ENCODE data around the gene TPCN1. TPM values are rescaled to one million over a fixed set of nuclear protein-coding genes. Genes with fewer than 3 reads are reported as not detected.

Gene TPCN1
- total RNA-seq, 3 donors from 2014 or later (not counting 1 experiment from before 2014, with no cell fraction given): 7.2 to 21.4 (median 10.7) TPM

- peaks cover 40 to 41% of the 10 kb centered on the region in 2 donors for H3K4me1 Mint-ChIP-seq
- intact Hi-C loops (cut with micrococcal nuclease): no loop called here
- Histone ChIP-seq H3K4me3 (ENCODE audit: low read length) (peak overlapping the region; percentile 89), H3K9me3 (ENCODE audit: control insufficient read depth, insufficient read depth, low read length) (no peaks in the 10 kb centered on the region), H3K4me1 (ENCODE audit: control insufficient read depth, insufficient read depth, low read length) (peaks cover 29% of the 10 kb centered on the region), H3K27ac (ENCODE audit: low read length) (peak overlapping the region; percentile 95), H3K27me3 (ENCODE audit: control insufficient read depth, insufficient read depth, low read length) (no peaks in the 10 kb centered on the region), H3K36me3 (ENCODE audit: control insufficient read depth, insufficient read depth, low read length) (peaks cover 6% of the 10 kb centered on the region)
- TF ChIP-seq CTCF (IDR thresholded peaks at IDR 0.05): no peak
- H3K9me3 Mint-ChIP-seq: no peaks in the 10 kb centered on the region
- WGBS (ENCODE audit: insufficient coverage): 9% methylated on average over 11 of the region's 11 CpGs
- peak overlapping the region; percentile 87 to 94 for H3K27ac Mint-ChIP-seq
- ATAC-seq (no peak), DNase-seq (no peak)
- no peaks in the 10 kb centered on the region for H3K27me3 Mint-ChIP-seq (ENCODE audit: low read depth in 2 of 2)
- peak overlapping the region; percentile 96 for H3K4me3 Mint-ChIP-seq
- peaks cover 7% of the 10 kb centered on the region for H3K36me3 Mint-ChIP-seq
Observed at GRCh38 chr12:113186033-113186365, 35.3 kb upstream of the TPCN1 start.

GRCh38 chr12:113186666-113187325 lies 34.5 kb upstream of the TPCN1 start:
- WGBS (ENCODE audit: insufficient coverage): 89% methylated on average over 14 of the region's 16 CpGs
- H3K27ac ChIP-seq (ENCODE audit: low read length): no peak overlapping the region
- DNase-seq (no peak), ATAC-seq (no peak)
- Mint-ChIP-seq H3K4me3 (peak overlapping the region; percentile 96), H3K9me3 (no peaks in the 10 kb centered on the region), H3K27ac (peak overlapping the region; percentile 87 to 94), H3K4me1 (peaks cover 38 to 40% of the 10 kb centered on the region in 2 donors), H3K36me3 (peaks cover 7% of the 10 kb centered on the region), H3K27me3 (ENCODE audit: low read depth in 2 of 2) (no peaks in the 10 kb centered on the region)
- H3K27me3 ChIP-seq (ENCODE audit: control insufficient read depth, insufficient read depth, low read length): no peaks in the 10 kb centered on the region
- H3K4me1 ChIP-seq (ENCODE audit: control insufficient read depth, insufficient read depth, low read length): peaks cover 29% of the 10 kb centered on the region
- H3K4me3 ChIP-seq (ENCODE audit: low read length): no peak overlapping the region
- peaks cover 13% of the 10 kb centered on the region for H3K36me3 ChIP-seq (ENCODE audit: control insufficient read depth, insufficient read depth, low read length)
- no peaks in the 10 kb centered on the region for H3K9me3 ChIP-seq (ENCODE audit: control insufficient read depth, insufficient read depth, low read length)
- intact Hi-C loops (cut with micrococcal nuclease): no loop called here
- TF ChIP-seq CTCF (IDR thresholded peaks at IDR 0.05): no peak

DNA sequence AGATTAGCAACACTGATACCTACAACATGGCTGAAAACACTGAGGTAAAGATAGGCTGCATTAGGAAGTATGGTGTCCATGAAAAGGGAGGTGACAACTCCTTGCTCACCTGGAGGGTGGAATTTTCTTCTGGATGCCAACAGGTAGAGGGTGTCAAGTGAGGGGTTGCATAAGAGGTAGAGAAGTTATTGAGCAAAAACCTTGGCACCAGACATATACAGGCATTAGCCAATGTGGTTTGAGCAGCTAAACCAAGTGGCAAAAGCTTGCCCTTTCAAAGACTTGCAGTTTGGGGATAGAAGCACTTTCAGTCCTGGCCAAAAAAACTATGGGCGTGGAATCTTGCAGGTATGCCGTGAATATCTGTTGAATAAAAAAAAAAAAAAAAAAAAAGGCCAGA lies 31.9 kb upstream of the TPCN1 start:
- Histone ChIP-seq H3K27ac (ENCODE audit: low read length) (no peak overlapping the region), H3K4me3 (ENCODE audit: low read length) (no peak overlapping the region), H3K9me3 (ENCODE audit: control insufficient read depth, insufficient read depth, low read length) (no peaks in the 10 kb centered on the region), H3K4me1 (ENCODE audit: control insufficient read depth, insufficient read depth, low read length) (peaks cover 17% of the 10 kb centered on the region), H3K36me3 (ENCODE audit: control insufficient read depth, insufficient read depth, low read length) (peaks cover 21% of the 10 kb centered on the region), H3K27me3 (ENCODE audit: control insufficient read depth, insufficient read depth, low read length) (no peaks in the 10 kb centered on the region)
- no peaks in the 10 kb centered on the region for H3K27me3 Mint-ChIP-seq (ENCODE audit: low read depth in 2 of 2)
- intact Hi-C loops (cut with micrococcal nuclease): no loop called here
- H3K9me3 Mint-ChIP-seq: no peaks in the 10 kb centered on the region
- 91% methylated on average over 2 of the region's 2 CpGs for WGBS (ENCODE audit: insufficient coverage)
- H3K4me1 Mint-ChIP-seq: peaks cover 26 to 30% of the 10 kb centered on the region in 2 donors
- H3K27ac Mint-ChIP-seq: no peak overlapping the region
- no peak for TF ChIP-seq CTCF (IDR thresholded peaks at IDR 0.05)
- DNase-seq (no peak), ATAC-seq (no peak)
- H3K4me3 Mint-ChIP-seq: no peak overlapping the region
- peaks cover 7% of the 10 kb centered on the region for H3K36me3 Mint-ChIP-seq

- Mint-ChIP-seq H3K9me3 (no peaks in the 10 kb centered on the region), H3K36me3 (peaks cover 7% of the 10 kb centered on the region), H3K27ac (no peak overlapping the region), H3K27me3 (ENCODE audit: low read depth in 2 of 2) (no peaks in the 10 kb centered on the region), H3K4me1 (peaks cover 21 to 22% of the 10 kb centered on the region in 2 donors), H3K4me3 (no peak overlapping the region)
- H3K9me3 ChIP-seq (ENCODE audit: control insufficient read depth, insufficient read depth, low read length): no peaks in the 10 kb centered on the region
- peaks cover 21% of the 10 kb centered on the region for H3K36me3 ChIP-seq (ENCODE audit: control insufficient read depth, insufficient read depth, low read length)
- H3K4me1 ChIP-seq (ENCODE audit: control insufficient read depth, insufficient read depth, low read length): peaks cover 13% of the 10 kb centered on the region
- ATAC-seq (no peak), DNase-seq (no peak)
- H3K27ac ChIP-seq (ENCODE audit: low read length): no peak overlapping the region
- no peak for TF ChIP-seq CTCF (IDR thresholded peaks at IDR 0.05)
- intact Hi-C loops (cut with micrococcal nuclease): loop anchor here (10.0 kb wide), 1 partner anchor 144 kb away; the partner anchor contains the start of gene SLC8B1
- 94% methylated on average over 4 of the region's 4 CpGs for WGBS (ENCODE audit: insufficient coverage)
- H3K4me3 ChIP-seq (ENCODE audit: low read length): no peak overlapping the region
- no peaks in the 10 kb centered on the region for H3K27me3 ChIP-seq (ENCODE audit: control insufficient read depth, insufficient read depth, low read length)
Observed at GRCh38 chr12:113190761-113191160, 30.5 kb upstream of the TPCN1 start.

Measured in natural killer cell (primary cell).